GM10266 (cell line): ENCODE measurements around the gene ENPEP.

Source experiments
- DNase-seq: peaks from one replicate; pipeline ENCODE4 v3.0.0; 2012; ENCODE audit errors: extremely low spot score
- TF ChIP-seq, protein P1 (sequence below): IDR thresholded peaks from 2 replicates; pipeline ENCODE4 v1.5.1; 2012; ENCODE audit warnings: mild to moderate bottlenecking, low read depth; ENCODE audit not compliant: control insufficient read depth, insufficient read depth; ENCODE audit errors: missing control alignments

ENPEP gene

GRCh38 chr4:110477836-110478235 lies 1.9 kb downstream of the ENPEP start:
- TF ChIP-seq, protein P1, sequence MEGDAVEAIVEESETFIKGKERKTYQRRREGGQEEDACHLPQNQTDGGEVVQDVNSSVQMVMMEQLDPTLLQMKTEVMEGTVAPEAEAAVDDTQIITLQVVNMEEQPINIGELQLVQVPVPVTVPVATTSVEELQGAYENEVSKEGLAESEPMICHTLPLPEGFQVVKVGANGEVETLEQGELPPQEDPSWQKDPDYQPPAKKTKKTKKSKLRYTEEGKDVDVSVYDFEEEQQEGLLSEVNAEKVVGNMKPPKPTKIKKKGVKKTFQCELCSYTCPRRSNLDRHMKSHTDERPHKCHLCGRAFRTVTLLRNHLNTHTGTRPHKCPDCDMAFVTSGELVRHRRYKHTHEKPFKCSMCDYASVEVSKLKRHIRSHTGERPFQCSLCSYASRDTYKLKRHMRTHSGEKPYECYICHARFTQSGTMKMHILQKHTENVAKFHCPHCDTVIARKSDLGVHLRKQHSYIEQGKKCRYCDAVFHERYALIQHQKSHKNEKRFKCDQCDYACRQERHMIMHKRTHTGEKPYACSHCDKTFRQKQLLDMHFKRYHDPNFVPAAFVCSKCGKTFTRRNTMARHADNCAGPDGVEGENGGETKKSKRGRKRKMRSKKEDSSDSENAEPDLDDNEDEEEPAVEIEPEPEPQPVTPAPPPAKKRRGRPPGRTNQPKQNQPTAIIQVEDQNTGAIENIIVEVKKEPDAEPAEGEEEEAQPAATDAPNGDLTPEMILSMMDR: no peak
- DNase-seq: no peak

DNA sequence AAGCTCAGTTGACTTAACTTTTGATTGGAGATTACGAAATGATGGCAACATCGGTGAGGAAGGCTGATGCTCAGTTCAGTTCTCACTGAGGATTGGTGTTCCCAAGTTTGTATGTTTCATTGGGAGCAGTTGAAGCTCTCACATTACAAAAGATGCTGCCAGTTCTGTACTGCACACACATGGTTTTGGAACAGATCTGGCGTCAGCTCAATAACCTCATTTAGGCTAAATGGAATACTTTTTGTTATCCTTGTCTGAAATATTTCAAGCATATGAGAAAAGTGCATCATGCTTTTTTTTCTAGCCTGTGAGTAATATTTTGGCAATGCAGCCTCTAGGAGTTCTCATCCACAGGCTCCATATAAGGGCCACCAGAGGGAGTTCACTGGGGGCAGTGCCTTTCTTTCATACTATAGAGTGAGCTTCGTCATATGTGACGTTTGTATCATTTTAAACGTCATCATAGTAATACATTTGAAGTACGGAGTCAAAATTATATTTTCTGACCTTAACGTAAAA lies 4.1 kb downstream of the ENPEP start:
- TF ChIP-seq, protein P1: no peak
- DNase-seq: no peak

GRCh38 chr4:110480746-110481271 lies 4.9 kb downstream of the ENPEP start:
- no peak for DNase-seq
- TF ChIP-seq, protein P1: no peak

DNA sequence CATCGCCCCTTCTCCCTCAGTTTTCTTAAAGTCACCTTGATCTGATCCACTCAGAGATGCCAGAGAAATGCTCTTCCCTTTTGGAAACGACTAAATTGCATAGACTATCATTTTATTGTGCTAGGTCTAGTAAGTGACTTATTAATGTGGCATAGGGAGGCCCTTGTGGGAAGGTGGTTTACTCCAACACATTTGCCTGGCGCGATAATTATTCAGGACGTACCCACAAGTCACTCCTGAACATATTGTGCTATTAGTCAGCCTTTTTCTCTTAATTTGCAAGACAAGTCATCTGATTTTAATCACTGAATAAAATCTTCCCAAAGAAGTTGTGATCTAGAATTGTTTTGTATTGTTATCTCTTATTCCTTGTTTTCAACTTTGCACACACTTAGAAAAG lies 7.6 kb downstream of the ENPEP start:
- DNase-seq: no peak
- TF ChIP-seq, protein P1: no peak

- TF ChIP-seq, protein P1: no peak
- DNase-seq: peak; percentile 60
These were observed 8.1 kb downstream of the ENPEP start for GRCh38 chr4:110484029-110484428.

DNA sequence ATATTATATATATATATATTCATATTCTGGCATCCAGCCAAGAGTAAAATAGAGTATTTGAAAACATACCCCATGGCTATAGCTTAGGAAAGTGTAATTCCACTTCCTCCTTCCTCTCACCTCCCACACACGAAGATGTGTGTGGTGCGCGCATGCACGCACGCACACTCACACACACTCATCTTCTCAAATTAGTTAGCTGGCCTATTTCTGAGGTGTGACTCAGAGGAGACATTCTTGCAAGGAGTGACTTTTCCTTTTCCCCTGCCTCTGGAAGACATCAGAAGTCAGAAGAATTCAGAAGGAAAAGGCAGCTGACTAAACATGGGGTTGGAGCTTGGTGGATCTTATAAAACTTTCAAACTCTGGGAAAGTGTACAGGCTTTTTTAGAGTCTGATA lies 8.8 kb downstream of the ENPEP start:
- TF ChIP-seq, protein P1: no peak
- DNase-seq: no peak

DNA sequence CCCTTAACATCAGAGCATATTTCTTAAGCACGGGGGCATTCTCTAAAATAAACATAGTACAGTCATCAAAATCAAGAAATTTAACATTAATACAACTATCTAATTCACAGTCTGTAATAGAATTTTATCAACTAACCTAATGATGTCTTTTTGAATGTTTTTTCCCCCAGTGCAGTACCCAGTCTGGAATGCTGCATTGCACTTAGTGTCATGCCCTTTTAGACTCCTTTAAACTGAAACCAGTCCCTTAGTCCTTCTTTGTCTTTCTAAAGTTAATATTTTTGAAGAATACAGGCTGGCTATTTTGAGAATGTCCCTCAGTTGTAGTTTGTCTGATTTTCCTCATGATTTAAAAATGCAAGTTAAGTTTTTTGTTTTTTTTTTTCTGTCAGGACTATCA lies 9.5 kb downstream of the ENPEP start:
- DNase-seq: no peak
- TF ChIP-seq, protein P1: no peak
